Calu3 (cell line): ENCODE measurements around the gene CD40LG. TPM values are rescaled to one million over a fixed set of nuclear protein-coding genes. Genes with fewer than 3 reads are reported as not detected.

Source experiments
- BruUV-seq: library from RNA; stranded (reverse); fragments of 400-500 nt; replicated peaks from 2 replicates; lab custom pipeline; 2021; lab: Mats Ljungman, UMichigan
- CTCF ChIA-PET: fragments of 300-600 bp; sonication (Branson Sonifier 250); formaldehyde crosslinking; loops from one replicate; lab custom pipeline; 2022; ENCODE audit warnings: antibody characterized with exemption; lab: Charles Lee
- DNase-seq: peaks from one replicate; pipeline ENCODE4 v3.0.0; 2022
- H3K27ac Mint-ChIP-seq: one replicate; pipeline ENCODE4 v1.8.0; 2022; ENCODE audit warnings: mixed read lengths; ENCODE audit not compliant: unreplicated experiment
- H3K27me3 Mint-ChIP-seq: one replicate; pipeline ENCODE4 v1.8.0; 2022; ENCODE audit warnings: mixed read lengths; ENCODE audit not compliant: unreplicated experiment
- H3K36me3 Mint-ChIP-seq: one replicate; pipeline ENCODE4 v1.8.0; 2022; ENCODE audit warnings: mild to moderate bottlenecking, moderate library complexity, mixed read lengths; ENCODE audit not compliant: insufficient read depth, unreplicated experiment
- H3K4me1 Mint-ChIP-seq: one replicate; pipeline ENCODE4 v1.8.0; 2022; ENCODE audit warnings: mild to moderate bottlenecking, low read depth, mixed read lengths; ENCODE audit not compliant: unreplicated experiment
- H3K4me3 Mint-ChIP-seq: one replicate; pipeline ENCODE4 v1.8.0; 2022; ENCODE audit warnings: mild to moderate bottlenecking, low read depth, moderate library complexity, mixed read lengths; ENCODE audit not compliant: unreplicated experiment
- H3K9me3 Mint-ChIP-seq: one replicate; pipeline ENCODE4 v1.8.0; 2022; ENCODE audit warnings: low read depth, mixed read lengths; ENCODE audit not compliant: unreplicated experiment
- intact Hi-C: fragments of 100-400 bp; cut with micrococcal nuclease; formaldehyde crosslinking; loops from one replicate; pipeline ENCODE4 v1.10.0; 2022; ENCODE audit not compliant: unreplicated experiment
- total RNA-seq: library from RNA; stranded (reverse); gene quantifications from 2 replicates; pipeline ENCODE4 v1.2.3, GENCODE V29; 2022
- TF ChIP-seq, protein P1 (sequence below): fragments of 200-600 bp; IDR thresholded peaks from one replicate; pipeline ENCODE4 v1.8.0; 2022; ENCODE audit warnings: antibody characterized with exemption; ENCODE audit not compliant: unreplicated experiment

CD40LG gene
- total RNA-seq, 1 experiment from 2014 or later, result not detected

DNA sequence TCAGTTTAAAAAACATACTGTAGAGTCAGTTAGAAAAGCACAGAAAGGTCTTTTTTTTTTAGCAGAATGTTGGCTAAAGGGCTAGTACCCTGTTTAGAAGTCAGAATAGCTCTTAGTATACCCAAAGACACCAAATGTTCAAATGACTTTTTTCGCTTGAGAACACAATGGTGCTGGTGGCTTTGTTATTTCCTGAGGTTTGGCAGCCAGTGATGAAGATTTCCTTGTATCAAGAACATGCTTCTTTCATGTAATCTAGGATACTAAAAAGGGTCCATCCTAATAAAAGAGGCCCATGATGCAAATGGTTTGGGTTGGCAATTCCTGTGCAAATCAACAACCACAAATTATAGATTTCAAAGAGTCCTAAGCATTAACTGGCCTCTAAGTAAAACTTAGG is 21.1 kb upstream of the CD40LG start:
- Mint-ChIP-seq H3K27ac (no peak overlapping the region), H3K36me3 (no peaks in the 10 kb centered on the region), H3K27me3 (peaks cover 2% of the 10 kb centered on the region), H3K4me1 (no peaks in the 10 kb centered on the region), H3K4me3 (no peak overlapping the region), H3K9me3 (no peaks in the 10 kb centered on the region)
- no peak for DNase-seq
- TF ChIP-seq, protein P1, sequence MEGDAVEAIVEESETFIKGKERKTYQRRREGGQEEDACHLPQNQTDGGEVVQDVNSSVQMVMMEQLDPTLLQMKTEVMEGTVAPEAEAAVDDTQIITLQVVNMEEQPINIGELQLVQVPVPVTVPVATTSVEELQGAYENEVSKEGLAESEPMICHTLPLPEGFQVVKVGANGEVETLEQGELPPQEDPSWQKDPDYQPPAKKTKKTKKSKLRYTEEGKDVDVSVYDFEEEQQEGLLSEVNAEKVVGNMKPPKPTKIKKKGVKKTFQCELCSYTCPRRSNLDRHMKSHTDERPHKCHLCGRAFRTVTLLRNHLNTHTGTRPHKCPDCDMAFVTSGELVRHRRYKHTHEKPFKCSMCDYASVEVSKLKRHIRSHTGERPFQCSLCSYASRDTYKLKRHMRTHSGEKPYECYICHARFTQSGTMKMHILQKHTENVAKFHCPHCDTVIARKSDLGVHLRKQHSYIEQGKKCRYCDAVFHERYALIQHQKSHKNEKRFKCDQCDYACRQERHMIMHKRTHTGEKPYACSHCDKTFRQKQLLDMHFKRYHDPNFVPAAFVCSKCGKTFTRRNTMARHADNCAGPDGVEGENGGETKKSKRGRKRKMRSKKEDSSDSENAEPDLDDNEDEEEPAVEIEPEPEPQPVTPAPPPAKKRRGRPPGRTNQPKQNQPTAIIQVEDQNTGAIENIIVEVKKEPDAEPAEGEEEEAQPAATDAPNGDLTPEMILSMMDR, result no peak
- CTCF ChIA-PET, result no interaction called here
- no TSS peak for BruUV-seq
- intact Hi-C loops, result no loop called here

DNA sequence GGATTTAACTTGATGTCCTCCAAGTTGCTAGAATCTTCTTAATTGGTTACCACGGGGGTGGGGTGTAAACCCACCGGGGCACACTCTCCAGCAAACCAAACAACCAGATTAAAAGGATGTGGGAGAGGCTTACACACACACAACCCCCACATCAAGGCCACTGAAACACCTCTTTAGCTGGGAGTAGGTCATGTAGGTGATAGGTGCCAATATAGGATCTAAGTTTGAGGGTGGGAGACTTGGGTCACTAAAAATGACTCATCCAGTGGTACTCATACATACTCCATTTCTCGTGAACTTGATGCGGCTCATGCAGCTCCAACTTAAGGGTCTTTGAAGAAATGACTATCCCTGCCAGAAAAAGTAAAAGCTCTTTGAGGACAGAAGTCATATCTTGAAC is 20.5 kb upstream of the CD40LG start:
- TF ChIP-seq, protein P1, result no peak
- intact Hi-C loops, result no loop called here
- no peak for DNase-seq
- H3K27me3 Mint-ChIP-seq, result peaks cover 7% of the 10 kb centered on the region
- no peaks in the 10 kb centered on the region for H3K9me3 Mint-ChIP-seq
- no peak overlapping the region for H3K4me3 Mint-ChIP-seq
- H3K36me3 Mint-ChIP-seq, result no peaks in the 10 kb centered on the region
- H3K4me1 Mint-ChIP-seq, result no peaks in the 10 kb centered on the region
- H3K27ac Mint-ChIP-seq, result no peak overlapping the region
- BruUV-seq, result no TSS peak
- CTCF ChIA-PET, result no interaction called here

DNA sequence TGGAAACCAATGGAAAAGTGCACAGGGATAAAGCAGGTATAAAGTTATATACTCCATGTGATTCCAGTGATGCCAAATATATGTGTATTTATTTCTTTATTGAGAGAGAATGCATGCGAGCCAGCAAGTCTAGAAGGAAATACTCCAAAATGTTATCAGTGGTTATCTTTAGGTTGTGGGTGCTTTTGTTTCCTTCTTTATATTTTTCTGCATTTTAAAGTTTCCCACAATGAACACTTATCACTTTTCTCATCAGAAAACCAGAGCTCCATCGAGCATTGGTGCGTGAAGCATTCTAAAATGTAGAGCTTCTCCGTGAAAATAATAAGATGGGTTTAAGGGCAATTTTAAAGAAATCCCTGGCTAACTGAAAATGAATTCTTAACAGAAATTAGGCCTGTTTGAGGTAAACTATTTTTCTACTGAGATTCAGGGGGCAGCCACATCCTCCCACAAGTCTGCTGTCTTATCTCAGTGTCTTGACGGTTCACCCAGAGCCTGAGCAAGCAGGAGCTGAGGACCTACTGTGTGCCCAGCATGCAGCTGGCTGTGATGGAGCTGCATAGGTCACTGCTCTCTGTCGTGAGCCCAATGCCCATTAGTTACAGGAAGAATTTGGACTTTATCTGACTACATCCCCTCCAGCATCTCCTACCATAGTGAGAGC is 18.7 kb upstream of the CD40LG start:
- no peak for DNase-seq
- H3K27me3 Mint-ChIP-seq, result peaks cover 13% of the 10 kb centered on the region
- no peaks in the 10 kb centered on the region for H3K9me3 Mint-ChIP-seq
- H3K36me3 Mint-ChIP-seq, result no peaks in the 10 kb centered on the region
- CTCF ChIA-PET, result no interaction called here
- H3K4me3 Mint-ChIP-seq, result no peak overlapping the region
- H3K27ac Mint-ChIP-seq, result no peak overlapping the region
- BruUV-seq, result no TSS peak
- TF ChIP-seq, protein P1, result no peak
- intact Hi-C loops, result no loop called here
- no peaks in the 10 kb centered on the region for H3K4me1 Mint-ChIP-seq

DNA sequence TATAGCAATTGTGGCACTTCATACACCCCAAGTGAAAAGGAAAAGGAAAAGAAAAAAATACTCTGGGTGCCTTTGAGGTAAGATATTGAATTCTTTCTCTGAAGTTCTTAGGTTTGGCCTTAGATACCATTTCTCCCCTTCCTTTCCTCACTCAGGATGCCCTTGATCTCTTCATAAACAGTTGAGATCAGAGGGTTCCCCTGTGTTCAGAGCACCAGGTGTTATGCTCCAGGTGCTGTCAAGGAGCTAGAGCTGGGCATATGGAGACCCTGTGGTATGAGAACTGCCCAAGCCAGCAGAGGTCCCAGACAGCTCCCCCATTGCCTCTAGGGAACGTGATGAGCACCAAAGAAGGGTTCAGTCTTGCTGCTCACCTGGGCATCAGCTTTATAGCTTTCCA is 17.1 kb upstream of the CD40LG start:
- no peaks in the 10 kb centered on the region for H3K4me1 Mint-ChIP-seq
- H3K27ac Mint-ChIP-seq, result no peak overlapping the region
- H3K36me3 Mint-ChIP-seq, result no peaks in the 10 kb centered on the region
- TF ChIP-seq, protein P1, result no peak
- no peak for DNase-seq
- no peaks in the 10 kb centered on the region for H3K9me3 Mint-ChIP-seq
- intact Hi-C loops, result no loop called here
- BruUV-seq, result no TSS peak
- CTCF ChIA-PET, result no interaction called here
- peaks cover 13% of the 10 kb centered on the region for H3K27me3 Mint-ChIP-seq
- H3K4me3 Mint-ChIP-seq, result no peak overlapping the region
